GM23338 (cell line): Measurements from ENCODE around the gene PERM1. TPM values are rescaled to one million over a fixed set of nuclear protein-coding genes. Genes with fewer than 3 reads are reported as not detected.

Experiments used
- ATAC-seq: fragments of 200-7000 bp; cut with Tn5 transposase; 3 replicates; pipeline ENCODE4 v1.9.1; 2020
- DNase-seq: peaks from one replicate; pipeline ENCODE4 v3.0.0-alpha.2; 2015; ENCODE audit warnings: low spot score
- H2AFZ ChIP-seq: fragments of 200-600 bp; sonication (generic); 2 replicates; pipeline ENCODE4 v1.8.0; 2016; ENCODE audit warnings: antibody characterized with exemption, mild to moderate bottlenecking, moderate library complexity
- H3F3A ChIP-seq: fragments of 200-600 bp; sonication (generic); replicated peaks from 2 replicates; pipeline ENCODE4 v1.8.0; 2017; ENCODE audit warnings: antibody characterized with exemption, mixed run types, low read depth
- H3K27ac ChIP-seq: fragments of 200-600 bp; sonication (generic); 2 replicates; pipeline ENCODE4 v1.6.1; 2016; ENCODE audit warnings: low read depth
- H3K27me3 ChIP-seq: fragments of 200-600 bp; sonication (generic); 2 replicates; pipeline ENCODE4 v1.8.0; 2016; ENCODE audit warnings: mild to moderate bottlenecking, mixed run types, moderate library complexity; ENCODE audit not compliant: insufficient read depth
- H3K36me3 ChIP-seq: fragments of 200-600 bp; sonication (generic); 2 replicates; pipeline ENCODE4 v1.8.0; 2016; ENCODE audit warnings: mild to moderate bottlenecking; ENCODE audit not compliant: insufficient read depth
- H3K4me1 ChIP-seq: fragments of 200-600 bp; sonication (generic); 2 replicates; pipeline ENCODE4 v1.8.0; 2016; ENCODE audit warnings: mild to moderate bottlenecking, moderate library complexity; ENCODE audit not compliant: insufficient read depth
- H3K4me2 ChIP-seq: fragments of 200-600 bp; sonication (generic); 2 replicates; pipeline ENCODE4 v1.7.1; 2017; ENCODE audit warnings: mixed run types
- H3K4me3 ChIP-seq: fragments of 200-600 bp; sonication (generic); 2 replicates; pipeline ENCODE4 v1.6.1; 2016; ENCODE audit warnings: mixed run types
- H3K79me2 ChIP-seq: fragments of 200-600 bp; sonication (generic); replicated peaks from 2 replicates; pipeline ENCODE4 v1.8.0; 2017; ENCODE audit warnings: mild to moderate bottlenecking; ENCODE audit not compliant: insufficient read depth
- H3K9me2 ChIP-seq: fragments of 200-600 bp; sonication (generic); 2 replicates; pipeline ENCODE4 v1.8.0; 2017; ENCODE audit not compliant: insufficient read depth
- H4K20me1 ChIP-seq: fragments of 200-600 bp; sonication (generic); replicated peaks from 2 replicates; pipeline ENCODE4 v1.8.0; 2017; ENCODE audit warnings: mild to moderate bottlenecking; ENCODE audit not compliant: insufficient read depth
- H3K27ac Mint-ChIP-seq: 2 replicates; pipeline ENCODE4 v1.8.0; 2020; ENCODE audit warnings: inconsistent platforms, mild to moderate bottlenecking, moderate library complexity, mixed read lengths
- H3K27me3 Mint-ChIP-seq: 3 replicates; pipeline ENCODE4 v1.8.0; 2022; ENCODE audit warnings: low read depth, mild to moderate bottlenecking, moderate library complexity, mixed read lengths, inconsistent platforms; ENCODE audit not compliant: insufficient read depth, poor library complexity
- H3K36me3 Mint-ChIP-seq: 3 replicates; pipeline ENCODE4 v1.8.0; 2021; ENCODE audit warnings: low read depth, mild to moderate bottlenecking, inconsistent platforms, moderate library complexity, mixed read lengths
- H3K4me1 Mint-ChIP-seq: 3 replicates; pipeline ENCODE4 v1.8.0; 2020; ENCODE audit warnings: mild to moderate bottlenecking, inconsistent platforms, mixed read lengths
- H3K4me3 Mint-ChIP-seq: 3 replicates; pipeline ENCODE4 v1.8.0; 2021; ENCODE audit warnings: moderate library complexity, mild to moderate bottlenecking, inconsistent platforms, mixed read lengths
- H3K9me3 Mint-ChIP-seq: 3 replicates; pipeline ENCODE4 v1.8.0; 2020; ENCODE audit warnings: moderate library complexity, mild to moderate bottlenecking, inconsistent platforms, mixed read lengths
- CREB1 ChIP-seq: fragments of 250-450 bp; sonication (Bioruptor Pico); IDR thresholded peaks from 2 replicates; pipeline ENCODE4 v1.5.0; 2020; ENCODE audit warnings: low read depth, mild to moderate bottlenecking, moderate library complexity
- EZH2 ChIP-seq: fragments of 200-600 bp; sonication (generic); IDR thresholded peaks from one replicate; pipeline ENCODE4 v1.8.0; 2017; ENCODE audit warnings: antibody characterized with exemption, mild to moderate bottlenecking, low read depth; ENCODE audit not compliant: unreplicated experiment
- EZH2phosphoT487 ChIP-seq: fragments of 200-600 bp; sonication (generic); IDR thresholded peaks from one replicate; pipeline ENCODE4 v1.8.1; 2018; ENCODE audit warnings: antibody characterized with exemption; ENCODE audit not compliant: unreplicated experiment
- JUNB ChIP-seq: IDR thresholded peaks from one replicate; pipeline ENCODE4 v1.6.1; 2016; ENCODE audit warnings: antibody characterized with exemption; ENCODE audit not compliant: unreplicated experiment
- NANOG ChIP-seq: IDR thresholded peaks from 2 replicates; pipeline ENCODE4 v1.6.1; 2016; ENCODE audit warnings: antibody characterized with exemption, borderline replicate concordance
- POLR2AphosphoS5 ChIP-seq: IDR thresholded peaks from 2 replicates; pipeline ENCODE4 v1.6.1; 2016; ENCODE audit warnings: antibody characterized with exemption, low read depth
- STAT1 ChIP-seq: IDR thresholded peaks from one replicate; pipeline ENCODE4 v1.6.1; 2016; ENCODE audit warnings: antibody characterized with exemption; ENCODE audit not compliant: unreplicated experiment
- ZNF114 ChIP-seq: fragments of 250-450 bp; sonication (Bioruptor Pico); IDR thresholded peaks from 2 replicates; pipeline ENCODE4 v1.5.0; 2020; ENCODE audit warnings: mild to moderate bottlenecking, moderate library complexity
- ZNF331 ChIP-seq: fragments of 250-450 bp; sonication (Bioruptor Pico); IDR thresholded peaks from 2 replicates; pipeline ENCODE4 v1.5.0; 2020; ENCODE audit warnings: low read depth, mild to moderate bottlenecking, moderate library complexity
- polyA plus RNA-seq: library from polyadenylated mRNA; unstranded; fragments of >200 nt; fragmentation: Nextera tagmentation; extraction: Ambion mirVana; gene quantifications from 2 replicates; pipeline ENCODE4 v1.2.1, GENCODE V29; 2016
- total RNA-seq: library from RNA; depleted of rRNA; stranded (reverse); fragments of >200 nt; shearing (Covaris generic); gene quantifications from 2 replicates; pipeline ENCODE4 v1.2.3, GENCODE V29; 2014
- TF ChIP-seq, protein P1 (sequence below): fragments of 250-450 bp; sonication (Bioruptor Pico); IDR thresholded peaks from 2 replicates; pipeline ENCODE4 v1.5.0; 2020; ENCODE audit warnings: mild to moderate bottlenecking, moderate library complexity
- TF ChIP-seq, protein P2 (sequence below): IDR thresholded peaks from 2 replicates; pipeline ENCODE4 v1.6.1; 2016; ENCODE audit warnings: antibody characterized with exemption
- TF ChIP-seq, protein P3 (sequence below), 2 experiments: fragments of 200-600 bp in 1 of 2; sonication (generic) in 1 of 2; conservative IDR thresholded peaks; 2 replicates each; pipeline versions ENCODE4 v1.5.1 to v1.6.1; 2016 to 2017; ENCODE audit warnings: antibody characterized with exemption in 2 of 2, low read depth in 2 of 2, mild to moderate bottlenecking in 2 of 2, moderate library complexity in 1 of 2
- TF ChIP-seq, protein P4 (sequence below): IDR thresholded peaks from one replicate; pipeline ENCODE4 v1.6.1; 2018; ENCODE audit warnings: antibody characterized with exemption; ENCODE audit not compliant: unreplicated experiment

Gene PERM1
- total and polyA plus RNA-seq, 2 experiments from 2014 or later: 1.1 TPM; not detected in 1

DNA sequence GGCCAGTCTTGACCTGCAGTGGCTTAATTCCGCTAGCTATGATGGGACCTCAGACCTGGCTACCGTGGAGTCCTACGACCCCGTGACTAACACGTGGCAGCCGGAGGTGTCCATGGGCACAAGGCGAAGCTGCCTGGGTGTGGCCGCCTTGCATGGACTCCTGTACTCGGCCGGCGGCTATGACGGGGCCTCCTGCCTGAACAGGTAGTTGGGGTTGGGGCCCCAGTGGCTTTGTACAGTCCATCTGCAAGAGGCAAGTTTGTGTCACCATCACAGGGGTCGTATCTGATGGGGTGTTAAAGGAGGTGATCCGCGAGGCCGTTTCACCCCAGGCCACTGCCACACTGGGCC, 18.6 kb downstream of the PERM1 start:
- ATAC-seq (no peak), DNase-seq (no peak)
- peaks cover 40% of the 10 kb centered on the region for H3K27me3 Mint-ChIP-seq
- H3K4me3 Mint-ChIP-seq: no peak overlapping the region
- Histone ChIP-seq H3K9me2 (no peaks in the 10 kb centered on the region), H3K27ac (no peak overlapping the region), H3K27me3 (peaks cover 31% of the 10 kb centered on the region), H2AFZ (no peak overlapping the region), H3K79me2 (peaks cover 7% of the 10 kb centered on the region), H3K4me2 (no peak overlapping the region), H3K36me3 (no peaks in the 10 kb centered on the region), H3F3A (no peaks in the 10 kb centered on the region), H4K20me1 (peaks cover 2% of the 10 kb centered on the region; the same call in 1 of the 2 replicates), H3K4me3 (no peak overlapping the region), H3K4me1 (no peaks in the 10 kb centered on the region; the same call in 1 of the 2 replicates)
- H3K9me3 Mint-ChIP-seq: no peaks in the 10 kb centered on the region
- H3K36me3 Mint-ChIP-seq: peaks cover 6% of the 10 kb centered on the region; the same call in 2 of the 3 replicates
- no peak overlapping the region for H3K27ac Mint-ChIP-seq
- TF ChIP-seq, protein P1, sequence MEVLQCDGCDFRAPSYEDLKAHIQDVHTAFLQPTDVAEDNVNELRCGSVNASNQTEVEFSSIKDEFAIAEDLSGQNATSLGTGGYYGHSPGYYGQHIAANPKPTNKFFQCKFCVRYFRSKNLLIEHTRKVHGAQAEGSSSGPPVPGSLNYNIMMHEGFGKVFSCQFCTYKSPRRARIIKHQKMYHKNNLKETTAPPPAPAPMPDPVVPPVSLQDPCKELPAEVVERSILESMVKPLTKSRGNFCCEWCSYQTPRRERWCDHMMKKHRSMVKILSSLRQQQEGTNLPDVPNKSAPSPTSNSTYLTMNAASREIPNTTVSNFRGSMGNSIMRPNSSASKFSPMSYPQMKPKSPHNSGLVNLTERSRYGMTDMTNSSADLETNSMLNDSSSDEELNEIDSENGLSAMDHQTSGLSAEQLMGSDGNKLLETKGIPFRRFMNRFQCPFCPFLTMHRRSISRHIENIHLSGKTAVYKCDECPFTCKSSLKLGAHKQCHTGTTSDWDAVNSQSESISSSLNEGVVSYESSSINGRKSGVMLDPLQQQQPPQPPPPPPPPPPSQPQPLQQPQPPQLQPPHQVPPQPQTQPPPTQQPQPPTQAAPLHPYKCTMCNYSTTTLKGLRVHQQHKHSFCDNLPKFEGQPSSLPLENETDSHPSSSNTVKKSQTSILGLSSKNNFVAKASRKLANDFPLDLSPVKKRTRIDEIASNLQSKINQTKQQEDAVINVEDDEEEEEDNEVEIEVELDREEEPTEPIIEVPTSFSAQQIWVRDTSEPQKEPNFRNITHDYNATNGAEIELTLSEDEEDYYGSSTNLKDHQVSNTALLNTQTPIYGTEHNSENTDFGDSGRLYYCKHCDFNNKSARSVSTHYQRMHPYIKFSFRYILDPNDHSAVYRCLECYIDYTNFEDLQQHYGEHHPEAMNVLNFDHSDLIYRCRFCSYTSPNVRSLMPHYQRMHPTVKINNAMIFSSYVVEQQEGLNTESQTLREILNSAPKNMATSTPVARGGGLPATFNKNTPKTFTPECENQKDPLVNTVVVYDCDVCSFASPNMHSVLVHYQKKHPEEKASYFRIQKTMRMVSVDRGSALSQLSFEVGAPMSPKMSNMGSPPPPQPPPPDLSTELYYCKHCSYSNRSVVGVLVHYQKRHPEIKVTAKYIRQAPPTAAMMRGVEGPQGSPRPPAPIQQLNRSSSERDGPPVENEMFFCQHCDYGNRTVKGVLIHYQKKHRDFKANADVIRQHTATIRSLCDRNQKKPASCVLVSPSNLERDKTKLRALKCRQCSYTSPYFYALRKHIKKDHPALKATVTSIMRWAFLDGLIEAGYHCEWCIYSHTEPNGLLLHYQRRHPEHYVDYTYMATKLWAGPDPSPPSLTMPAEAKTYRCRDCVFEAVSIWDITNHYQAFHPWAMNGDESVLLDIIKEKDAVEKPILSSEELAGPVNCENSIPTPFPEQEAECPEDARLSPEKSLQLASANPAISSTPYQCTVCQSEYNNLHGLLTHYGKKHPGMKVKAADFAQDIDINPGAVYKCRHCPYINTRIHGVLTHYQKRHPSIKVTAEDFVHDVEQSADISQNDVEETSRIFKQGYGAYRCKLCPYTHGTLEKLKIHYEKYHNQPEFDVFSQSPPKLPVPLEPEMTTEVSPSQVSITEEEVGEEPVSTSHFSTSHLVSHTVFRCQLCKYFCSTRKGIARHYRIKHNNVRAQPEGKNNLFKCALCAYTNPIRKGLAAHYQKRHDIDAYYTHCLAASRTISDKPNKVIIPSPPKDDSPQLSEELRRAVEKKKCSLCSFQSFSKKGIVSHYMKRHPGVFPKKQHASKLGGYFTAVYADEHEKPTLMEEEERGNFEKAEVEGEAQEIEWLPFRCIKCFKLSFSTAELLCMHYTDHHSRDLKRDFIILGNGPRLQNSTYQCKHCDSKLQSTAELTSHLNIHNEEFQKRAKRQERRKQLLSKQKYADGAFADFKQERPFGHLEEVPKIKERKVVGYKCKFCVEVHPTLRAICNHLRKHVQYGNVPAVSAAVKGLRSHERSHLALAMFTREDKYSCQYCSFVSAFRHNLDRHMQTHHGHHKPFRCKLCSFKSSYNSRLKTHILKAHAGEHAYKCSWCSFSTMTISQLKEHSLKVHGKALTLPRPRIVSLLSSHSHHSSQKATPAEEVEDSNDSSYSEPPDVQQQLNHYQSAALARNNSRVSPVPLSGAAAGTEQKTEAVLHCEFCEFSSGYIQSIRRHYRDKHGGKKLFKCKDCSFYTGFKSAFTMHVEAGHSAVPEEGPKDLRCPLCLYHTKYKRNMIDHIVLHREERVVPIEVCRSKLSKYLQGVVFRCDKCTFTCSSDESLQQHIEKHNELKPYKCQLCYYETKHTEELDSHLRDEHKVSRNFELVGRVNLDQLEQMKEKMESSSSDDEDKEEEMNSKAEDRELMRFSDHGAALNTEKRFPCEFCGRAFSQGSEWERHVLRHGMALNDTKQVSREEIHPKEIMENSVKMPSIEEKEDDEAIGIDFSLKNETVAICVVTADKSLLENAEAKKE (CRISPR knock-in tag): no peak
- TF ChIP-seq EZH2phosphoT487: no peak
- TF ChIP-seq ZNF114 (CRISPR knock-in tag): no peak
- TF ChIP-seq ZNF331: no peak
- TF ChIP-seq, protein P2, sequence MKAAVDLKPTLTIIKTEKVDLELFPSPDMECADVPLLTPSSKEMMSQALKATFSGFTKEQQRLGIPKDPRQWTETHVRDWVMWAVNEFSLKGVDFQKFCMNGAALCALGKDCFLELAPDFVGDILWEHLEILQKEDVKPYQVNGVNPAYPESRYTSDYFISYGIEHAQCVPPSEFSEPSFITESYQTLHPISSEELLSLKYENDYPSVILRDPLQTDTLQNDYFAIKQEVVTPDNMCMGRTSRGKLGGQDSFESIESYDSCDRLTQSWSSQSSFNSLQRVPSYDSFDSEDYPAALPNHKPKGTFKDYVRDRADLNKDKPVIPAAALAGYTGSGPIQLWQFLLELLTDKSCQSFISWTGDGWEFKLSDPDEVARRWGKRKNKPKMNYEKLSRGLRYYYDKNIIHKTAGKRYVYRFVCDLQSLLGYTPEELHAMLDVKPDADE: no peak
- no peak for TF ChIP-seq EZH2
- TF ChIP-seq, protein P3, sequence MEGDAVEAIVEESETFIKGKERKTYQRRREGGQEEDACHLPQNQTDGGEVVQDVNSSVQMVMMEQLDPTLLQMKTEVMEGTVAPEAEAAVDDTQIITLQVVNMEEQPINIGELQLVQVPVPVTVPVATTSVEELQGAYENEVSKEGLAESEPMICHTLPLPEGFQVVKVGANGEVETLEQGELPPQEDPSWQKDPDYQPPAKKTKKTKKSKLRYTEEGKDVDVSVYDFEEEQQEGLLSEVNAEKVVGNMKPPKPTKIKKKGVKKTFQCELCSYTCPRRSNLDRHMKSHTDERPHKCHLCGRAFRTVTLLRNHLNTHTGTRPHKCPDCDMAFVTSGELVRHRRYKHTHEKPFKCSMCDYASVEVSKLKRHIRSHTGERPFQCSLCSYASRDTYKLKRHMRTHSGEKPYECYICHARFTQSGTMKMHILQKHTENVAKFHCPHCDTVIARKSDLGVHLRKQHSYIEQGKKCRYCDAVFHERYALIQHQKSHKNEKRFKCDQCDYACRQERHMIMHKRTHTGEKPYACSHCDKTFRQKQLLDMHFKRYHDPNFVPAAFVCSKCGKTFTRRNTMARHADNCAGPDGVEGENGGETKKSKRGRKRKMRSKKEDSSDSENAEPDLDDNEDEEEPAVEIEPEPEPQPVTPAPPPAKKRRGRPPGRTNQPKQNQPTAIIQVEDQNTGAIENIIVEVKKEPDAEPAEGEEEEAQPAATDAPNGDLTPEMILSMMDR (conservative IDR thresholded peaks at IDR 0.05; ENCODE audit: low read depth in 2 of 2): no peak
- no peak for TF ChIP-seq POLR2AphosphoS5
- TF ChIP-seq NANOG: no peak
- TF ChIP-seq JUNB: no peak
- TF ChIP-seq STAT1: no peak
- no peak for TF ChIP-seq CREB1
- TF ChIP-seq, protein P4, sequence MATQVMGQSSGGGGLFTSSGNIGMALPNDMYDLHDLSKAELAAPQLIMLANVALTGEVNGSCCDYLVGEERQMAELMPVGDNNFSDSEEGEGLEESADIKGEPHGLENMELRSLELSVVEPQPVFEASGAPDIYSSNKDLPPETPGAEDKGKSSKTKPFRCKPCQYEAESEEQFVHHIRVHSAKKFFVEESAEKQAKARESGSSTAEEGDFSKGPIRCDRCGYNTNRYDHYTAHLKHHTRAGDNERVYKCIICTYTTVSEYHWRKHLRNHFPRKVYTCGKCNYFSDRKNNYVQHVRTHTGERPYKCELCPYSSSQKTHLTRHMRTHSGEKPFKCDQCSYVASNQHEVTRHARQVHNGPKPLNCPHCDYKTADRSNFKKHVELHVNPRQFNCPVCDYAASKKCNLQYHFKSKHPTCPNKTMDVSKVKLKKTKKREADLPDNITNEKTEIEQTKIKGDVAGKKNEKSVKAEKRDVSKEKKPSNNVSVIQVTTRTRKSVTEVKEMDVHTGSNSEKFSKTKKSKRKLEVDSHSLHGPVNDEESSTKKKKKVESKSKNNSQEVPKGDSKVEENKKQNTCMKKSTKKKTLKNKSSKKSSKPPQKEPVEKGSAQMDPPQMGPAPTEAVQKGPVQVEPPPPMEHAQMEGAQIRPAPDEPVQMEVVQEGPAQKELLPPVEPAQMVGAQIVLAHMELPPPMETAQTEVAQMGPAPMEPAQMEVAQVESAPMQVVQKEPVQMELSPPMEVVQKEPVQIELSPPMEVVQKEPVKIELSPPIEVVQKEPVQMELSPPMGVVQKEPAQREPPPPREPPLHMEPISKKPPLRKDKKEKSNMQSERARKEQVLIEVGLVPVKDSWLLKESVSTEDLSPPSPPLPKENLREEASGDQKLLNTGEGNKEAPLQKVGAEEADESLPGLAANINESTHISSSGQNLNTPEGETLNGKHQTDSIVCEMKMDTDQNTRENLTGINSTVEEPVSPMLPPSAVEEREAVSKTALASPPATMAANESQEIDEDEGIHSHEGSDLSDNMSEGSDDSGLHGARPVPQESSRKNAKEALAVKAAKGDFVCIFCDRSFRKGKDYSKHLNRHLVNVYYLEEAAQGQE: no peak
- peaks cover 3% of the 10 kb centered on the region; the same call in 2 of the 3 replicates for H3K4me1 Mint-ChIP-seq
